OCI-LY1 (cell line): ENCODE measurements around the gene ACSL4.

Source experiments
- H2AFZ ChIP-seq: fragments of 200-600 bp; sonication (generic), shearing (Covaris generic); 2 replicates; pipeline ENCODE4 v1.6.0; 2014; ENCODE audit warnings: antibody characterized with exemption, mild to moderate bottlenecking, low read length
- H3F3A ChIP-seq: fragments of 200-600 bp; sonication (generic), shearing (Covaris generic); 2 replicates; pipeline ENCODE4 v1.6.0; 2014; ENCODE audit warnings: mild to moderate bottlenecking, antibody characterized with exemption, low read length, moderate library complexity; ENCODE audit not compliant: insufficient read depth
- H3K27ac ChIP-seq: fragments of 200-600 bp; sonication (generic); 2 replicates; pipeline ENCODE4 v1.5.1; 2014; ENCODE audit warnings: low read length, mixed run types, mild to moderate bottlenecking, low read depth; ENCODE audit not compliant: poor library complexity, severe bottlenecking
- H3K27me3 ChIP-seq: fragments of 200-600 bp; sonication (generic); 2 replicates; pipeline ENCODE4 v1.6.0; 2014; ENCODE audit warnings: antibody characterized with exemption, mild to moderate bottlenecking, low read length, moderate library complexity; ENCODE audit not compliant: insufficient read depth
- H3K36me3 ChIP-seq: fragments of 200-600 bp; sonication (generic); 2 replicates; pipeline ENCODE4 v1.6.1; 2014; ENCODE audit warnings: mild to moderate bottlenecking, antibody characterized with exemption, low read length, moderate library complexity, mixed read lengths; ENCODE audit not compliant: insufficient read depth
- H3K4me1 ChIP-seq: fragments of 200-600 bp; sonication (generic); 2 replicates; pipeline ENCODE4 v1.5.1; 2014; ENCODE audit warnings: mild to moderate bottlenecking, low read length, moderate library complexity; ENCODE audit not compliant: insufficient read depth, severe bottlenecking
- H3K4me2 ChIP-seq: fragments of 200-600 bp; sonication (generic), shearing (Covaris generic); 2 replicates; pipeline ENCODE4 v1.6.1; 2014; ENCODE audit warnings: low read length
- H3K4me3 ChIP-seq: fragments of 200-600 bp; sonication (generic); 2 replicates; pipeline ENCODE4 v1.5.1; 2014; ENCODE audit warnings: low read length, low read depth, mild to moderate bottlenecking, mixed read lengths; ENCODE audit not compliant: poor library complexity, severe bottlenecking
- H3K79me2 ChIP-seq: fragments of 200-600 bp; shearing (Covaris generic); 2 replicates; pipeline ENCODE4 v1.6.1; 2016; ENCODE audit warnings: mixed run types, low read length, mixed read lengths; ENCODE audit not compliant: insufficient read depth
- H3K9ac ChIP-seq: fragments of 200-600 bp; sonication (generic), shearing (Covaris generic); 2 replicates; pipeline ENCODE4 v1.6.1; 2014; ENCODE audit warnings: mild to moderate bottlenecking, low read length, mixed read lengths
- H3K9me2 ChIP-seq: fragments of 200-600 bp; sonication (generic), shearing (Covaris generic); 2 replicates; pipeline ENCODE4 v1.6.1; 2014; ENCODE audit warnings: low read depth, mild to moderate bottlenecking, low read length, mixed read lengths
- H3K9me3 ChIP-seq: fragments of 200-600 bp; shearing (Covaris generic); 2 replicates; pipeline ENCODE4 v1.6.1; 2014; ENCODE audit warnings: low read length, mixed read lengths
- H4K20me1 ChIP-seq: fragments of 200-600 bp; sonication (generic), shearing (Covaris generic); 2 replicates; pipeline ENCODE4 v1.6.0; 2016; ENCODE audit warnings: mild to moderate bottlenecking, low read length; ENCODE audit not compliant: insufficient read depth
- CTCF ChIP-seq: fragments of 200-600 bp; sonication (generic), shearing (Covaris generic); IDR thresholded peaks from 2 replicates; pipeline ENCODE4 v1.5.1; 2017; ENCODE audit warnings: mild to moderate bottlenecking, antibody characterized with exemption, low read length, moderate library complexity, mixed read lengths
- EZH2 ChIP-seq: fragments of 200-600 bp; sonication (generic), shearing (Covaris generic); IDR thresholded peaks from 2 replicates; pipeline ENCODE4 v1.8.0; 2017; ENCODE audit warnings: borderline replicate concordance, mixed run types, mild to moderate bottlenecking, antibody characterized with exemption, low read length, moderate library complexity, mixed read lengths

Gene ACSL4

GRCh38 chrX:109695637-109696036, 37.4 kb downstream of the ACSL4 start:
- no peaks in the 10 kb centered on the region for H3F3A ChIP-seq
- no peaks in the 10 kb centered on the region for H4K20me1 ChIP-seq
- no peaks in the 10 kb centered on the region for H3K4me1 ChIP-seq
- no peaks in the 10 kb centered on the region for H3K9me2 ChIP-seq
- TF ChIP-seq EZH2 (no peak), CTCF (no peak)
- H2AFZ ChIP-seq, result no peak overlapping the region
- H3K79me2 ChIP-seq, result peaks cover 5% of the 10 kb centered on the region; the same call in 1 of the 2 replicates
- no peak overlapping the region for H3K4me3 ChIP-seq
- H3K27me3 ChIP-seq, result no peaks in the 10 kb centered on the region
- no peak overlapping the region for H3K27ac ChIP-seq
- H3K9me3 ChIP-seq, result no peaks in the 10 kb centered on the region
- no peaks in the 10 kb centered on the region for H3K36me3 ChIP-seq
- no peak overlapping the region for H3K9ac ChIP-seq
- H3K4me2 ChIP-seq, result no peak overlapping the region

- H3K27me3 ChIP-seq, result no peaks in the 10 kb centered on the region
- H3K27ac ChIP-seq, result no peak overlapping the region
- no peak overlapping the region for H3K4me3 ChIP-seq
- no peaks in the 10 kb centered on the region for H3K36me3 ChIP-seq
- no peak overlapping the region for H3K9ac ChIP-seq
- TF ChIP-seq EZH2 (no peak), CTCF (no peak)
- H4K20me1 ChIP-seq, result no peaks in the 10 kb centered on the region
- H3K9me2 ChIP-seq, result no peaks in the 10 kb centered on the region
- H3F3A ChIP-seq, result no peaks in the 10 kb centered on the region
- H3K9me3 ChIP-seq, result no peaks in the 10 kb centered on the region
- H3K79me2 ChIP-seq, result no peaks in the 10 kb centered on the region
- H3K4me2 ChIP-seq, result no peak overlapping the region
- H2AFZ ChIP-seq, result no peak overlapping the region
- H3K4me1 ChIP-seq, result no peaks in the 10 kb centered on the region
Measured at GRCh38 chrX:109691752-109692151, 41.3 kb downstream of the ACSL4 start.

GRCh38 chrX:109691277-109691676, 41.8 kb downstream of the ACSL4 start:
- no peaks in the 10 kb centered on the region for H4K20me1 ChIP-seq
- no peak overlapping the region for H3K4me3 ChIP-seq
- H3K9ac ChIP-seq, result no peak overlapping the region
- no peaks in the 10 kb centered on the region for H3K27me3 ChIP-seq
- no peaks in the 10 kb centered on the region for H3K4me1 ChIP-seq
- no peaks in the 10 kb centered on the region for H3K9me2 ChIP-seq
- H3K4me2 ChIP-seq, result no peak overlapping the region
- no peak overlapping the region for H3K27ac ChIP-seq
- H2AFZ ChIP-seq, result no peak overlapping the region
- no peaks in the 10 kb centered on the region for H3K36me3 ChIP-seq
- H3K79me2 ChIP-seq, result no peaks in the 10 kb centered on the region
- TF ChIP-seq CTCF (no peak), EZH2 (no peak)
- no peaks in the 10 kb centered on the region for H3F3A ChIP-seq
- no peaks in the 10 kb centered on the region for H3K9me3 ChIP-seq
